ENCODE measurements around the gene KRTAP15-1. TPM values are rescaled to one million over a fixed set of nuclear protein-coding genes. Genes with fewer than 3 reads are reported as not detected.

Gene KRTAP15-1
- total RNA-seq, 4 donors from 2014 or later, result not detected

GRCh38 chr21:30425826-30426225, 14.2 kb upstream of the KRTAP15-1 start, which contains the start of gene KRTAP13-3:
KRTAP13-3 (minus strand) TSS chr21:30425926; CDS start chr21:30425912, 14 bp downstream.
- DNase-seq (ENCODE audit: low spot score in 2 of 2), result no peak
- peaks cover 4% of the 10 kb centered on the region for H3K27me3 ChIP-seq
- 68% methylated on average over 5 of the region's 5 CpGs for WGBS
- TF ChIP-seq POLR2AphosphoS5 (IDR thresholded peaks at IDR 0.05), result no peak
- no peak for TF ChIP-seq CTCF (IDR thresholded peaks at IDR 0.05)
- TF ChIP-seq POLR2A (IDR thresholded peaks at IDR 0.05), result no peak
- TF ChIP-seq EP300 (IDR thresholded peaks at IDR 0.05), result no peak
- H3K4me3 ChIP-seq, result no peak within 1 kb of the TSS
- no peaks in the 10 kb centered on the region for H3K9me3 ChIP-seq
- no peaks in the 10 kb centered on the region for H3K36me3 ChIP-seq
- no peak within 1 kb of the TSS for H3K27ac ChIP-seq
- no peaks in the 10 kb centered on the region for H3K4me1 ChIP-seq

GRCh38 chr21:30426731-30427130, 13.3 kb upstream of the KRTAP15-1 start:
- H3K9me3 ChIP-seq, result no peaks in the 10 kb centered on the region
- H3K4me3 ChIP-seq, result no peak overlapping the region
- H3K4me1 ChIP-seq, result no peaks in the 10 kb centered on the region
- H3K27ac ChIP-seq, result no peak overlapping the region
- TF ChIP-seq POLR2AphosphoS5 (IDR thresholded peaks at IDR 0.05) (no peak), POLR2A (IDR thresholded peaks at IDR 0.05) (no peak), EP300 (IDR thresholded peaks at IDR 0.05) (no peak), CTCF (IDR thresholded peaks at IDR 0.05) (no peak)
- peaks cover 4% of the 10 kb centered on the region for H3K27me3 ChIP-seq
- 52% methylated on average over 3 of the region's 3 CpGs for WGBS
- DNase-seq (ENCODE audit: low spot score in 2 of 2), result no peak
- H3K36me3 ChIP-seq, result no peaks in the 10 kb centered on the region

- Histone ChIP-seq H3K9me3 (no peaks in the 10 kb centered on the region), H3K27me3 (peaks cover 4% of the 10 kb centered on the region), H3K27ac (no peak within 1 kb of the TSS), H3K4me1 (no peaks in the 10 kb centered on the region), H3K4me3 (no peak within 1 kb of the TSS), H3K36me3 (no peaks in the 10 kb centered on the region)
- DNase-seq (ENCODE audit: low spot score in 2 of 2), result no peak
- 83% methylated on average over 9 of the region's 9 CpGs for WGBS
- TF ChIP-seq POLR2AphosphoS5 (IDR thresholded peaks at IDR 0.05) (no peak), EP300 (IDR thresholded peaks at IDR 0.05) (no peak)
These were observed 9.9 kb upstream of the KRTAP15-1 start, which contains the start of gene KRTAP13-4 for GRCh38 chr21:30430170-30430655. KRTAP13-4 (plus strand) TSS chr21:30430220; CDS start chr21:30430276, 56 bp downstream.

GRCh38 chr21:30434033-30434631, 5.9 kb upstream of the KRTAP15-1 start:
- TF ChIP-seq EP300 (IDR thresholded peaks at IDR 0.05), result no peak
- TF ChIP-seq POLR2A (IDR thresholded peaks at IDR 0.05), result no peak
- TF ChIP-seq CTCF (IDR thresholded peaks at IDR 0.05), result peak in 1 of 2 donors; percentile 54
- H3K4me1 ChIP-seq, result no peaks in the 10 kb centered on the region
- no peak overlapping the region for H3K4me3 ChIP-seq
- DNase-seq (ENCODE audit: low spot score in 2 of 2), result no peak
- no peak overlapping the region for H3K27ac ChIP-seq
- no peaks in the 10 kb centered on the region for H3K36me3 ChIP-seq
- H3K9me3 ChIP-seq, result no peaks in the 10 kb centered on the region
- 52% methylated on average over 10 of the region's 10 CpGs for WGBS
- peaks cover 4% of the 10 kb centered on the region for H3K27me3 ChIP-seq

GRCh38 chr21:30437010-30437565, 3.0 kb upstream of the KRTAP15-1 start:
- WGBS, result 83% methylated on average over 3 of the region's 3 CpGs
- Histone ChIP-seq H3K36me3 (no peaks in the 10 kb centered on the region), H3K4me1 (no peaks in the 10 kb centered on the region), H3K27me3 (no peaks in the 10 kb centered on the region), H3K9me3 (no peaks in the 10 kb centered on the region), H3K4me3 (no peak overlapping the region), H3K27ac (no peak overlapping the region)
- DNase-seq (ENCODE audit: low spot score in 2 of 2), result no peak
- TF ChIP-seq POLR2AphosphoS5 (IDR thresholded peaks at IDR 0.05) (no peak), CTCF (IDR thresholded peaks at IDR 0.05) (no peak), EP300 (IDR thresholded peaks at IDR 0.05) (no peak), POLR2A (IDR thresholded peaks at IDR 0.05) (no peak)
